ENCODE measurements around the gene PRKCA. TPM values are rescaled to one million over a fixed set of nuclear protein-coding genes. Genes with fewer than 3 reads are reported as not detected.

Gene PRKCA
- polyA plus RNA-seq, 1 experiment, result 66.8 TPM

- Histone ChIP-seq H3K27me3 (ENCODE audit: control insufficient read depth, insufficient read depth, low read length) (no peaks in the 10 kb centered on the region), H3K4me3 (ENCODE audit: low read depth, low read length) (no peak overlapping the region), H3K9me3 (ENCODE audit: control insufficient read depth, insufficient read depth, low read length) (no peaks in the 10 kb centered on the region; the same call in 1 of the 2 replicates), H3K27ac (ENCODE audit: low read depth, low read length) (no peak overlapping the region)
- ChIA-PET POLR2A (no interaction called here), CTCF (no interaction called here)
- DNase-seq (ENCODE audit: low read depth, low spot score), result no peak
- TF ChIP-seq CTCF (IDR thresholded peaks at IDR 0.05; ENCODE audit: low read depth, low read length), result no peak
These were observed 447.7 kb downstream of the PRKCA start for GRCh38 chr17:66750116-66750515.

GRCh38 chr17:66750781-66751543, 448.5 kb downstream of the PRKCA start:
- Histone ChIP-seq H3K4me3 (ENCODE audit: low read depth, low read length) (no peak overlapping the region), H3K27me3 (ENCODE audit: control insufficient read depth, insufficient read depth, low read length) (no peaks in the 10 kb centered on the region), H3K9me3 (ENCODE audit: control insufficient read depth, insufficient read depth, low read length) (no peaks in the 10 kb centered on the region; the same call in 1 of the 2 replicates), H3K27ac (ENCODE audit: low read depth, low read length) (no peak overlapping the region)
- ChIA-PET POLR2A (no interaction called here), CTCF (no interaction called here)
- no peak for DNase-seq (ENCODE audit: low read depth, low spot score)
- TF ChIP-seq CTCF (IDR thresholded peaks at IDR 0.05; ENCODE audit: low read depth, low read length), result no peak

GRCh38 chr17:66751771-66752170, 449.4 kb downstream of the PRKCA start:
- Histone ChIP-seq H3K27ac (ENCODE audit: low read depth, low read length) (no peak overlapping the region), H3K9me3 (ENCODE audit: control insufficient read depth, insufficient read depth, low read length) (no peaks in the 10 kb centered on the region; the same call in 1 of the 2 replicates), H3K27me3 (ENCODE audit: control insufficient read depth, insufficient read depth, low read length) (no peaks in the 10 kb centered on the region), H3K4me3 (ENCODE audit: low read depth, low read length) (no peak overlapping the region)
- TF ChIP-seq CTCF (IDR thresholded peaks at IDR 0.05; ENCODE audit: low read depth, low read length), result no peak
- ChIA-PET POLR2A (no interaction called here), CTCF (no interaction called here)
- DNase-seq (ENCODE audit: low read depth, low spot score), result no peak

- Histone ChIP-seq H3K4me3 (ENCODE audit: low read depth, low read length) (no peak overlapping the region), H3K27me3 (ENCODE audit: control insufficient read depth, insufficient read depth, low read length) (no peaks in the 10 kb centered on the region), H3K9me3 (ENCODE audit: control insufficient read depth, insufficient read depth, low read length) (no peaks in the 10 kb centered on the region; the same call in 1 of the 2 replicates), H3K27ac (ENCODE audit: low read depth, low read length) (no peak overlapping the region)
- no peak for DNase-seq (ENCODE audit: low read depth, low spot score)
- CTCF ChIA-PET, result no interaction called here
- POLR2A ChIA-PET, result no interaction called here
- TF ChIP-seq CTCF (IDR thresholded peaks at IDR 0.05; ENCODE audit: low read depth, low read length), result no peak
These were observed 450.0 kb downstream of the PRKCA start for GRCh38 chr17:66752411-66752810.

- ChIA-PET CTCF (no interaction called here), POLR2A (no interaction called here)
- no peak overlapping the region for H3K27ac ChIP-seq (ENCODE audit: low read depth, low read length)
- no peak for TF ChIP-seq CTCF (IDR thresholded peaks at IDR 0.05; ENCODE audit: low read depth, low read length)
- H3K9me3 ChIP-seq (ENCODE audit: control insufficient read depth, insufficient read depth, low read length), result no peaks in the 10 kb centered on the region
- H3K27me3 ChIP-seq (ENCODE audit: control insufficient read depth, insufficient read depth, low read length), result no peaks in the 10 kb centered on the region
- no peak for DNase-seq (ENCODE audit: low read depth, low spot score)
- no peak overlapping the region for H3K4me3 ChIP-seq (ENCODE audit: low read depth, low read length)
These were observed 450.9 kb downstream of the PRKCA start for GRCh38 chr17:66753126-66753920.
